Keratinocyte (primary cell): Measurements from ENCODE around the gene IST1. TPM values are rescaled to one million over a fixed set of nuclear protein-coding genes. Genes with fewer than 3 reads are reported as not detected.

Source experiments
- DNase-seq: peaks from one replicate; pipeline ENCODE4 v3.0.0-alpha.2; 2011; ENCODE audit warnings: low read depth, missing footprints, low spot score
- FAIRE-seq: peaks from 2 replicates; lab custom pipeline; 2011; peaks lifted over from hg19 to GRCh38; lab: Jason Lieb, UNC
- H2AFZ ChIP-seq: 2 replicates; pipeline ENCODE4 v1.6.0; 2012; ENCODE audit warnings: low read length, control low read depth, inconsistent platforms; ENCODE audit not compliant: control insufficient read depth
- H3K27ac ChIP-seq: 2 replicates; pipeline ENCODE4 v1.5.1; 2011; ENCODE audit warnings: low read length; ENCODE audit not compliant: control insufficient read depth, insufficient read depth
- H3K27me3 ChIP-seq: 3 replicates; pipeline ENCODE4 v1.6.0; 2011; ENCODE audit warnings: low read length; ENCODE audit not compliant: control insufficient read depth, insufficient read depth; ENCODE audit errors: extremely low read depth
- H3K36me3 ChIP-seq, 2 experiments: 2 replicates in 1 of 2; 3 replicates in 1 of 2; pipeline ENCODE4 v1.5.1; 2011; ENCODE audit warnings: low read length in 2 of 2, mild to moderate bottlenecking in 1 of 2; ENCODE audit not compliant: control insufficient read depth in 2 of 2, insufficient read depth in 2 of 2; ENCODE audit errors: extremely low read depth in 1 of 2
- H3K4me1 ChIP-seq: 3 replicates; pipeline ENCODE4 v1.5.1; 2011; ENCODE audit warnings: low read length; ENCODE audit not compliant: control insufficient read depth, insufficient read depth; ENCODE audit errors: extremely low read depth
- H3K4me2 ChIP-seq: 3 replicates; pipeline ENCODE4 v1.6.0; 2011; ENCODE audit warnings: low read depth, low read length; ENCODE audit not compliant: control insufficient read depth, insufficient read depth; ENCODE audit errors: extremely low read depth
- H3K4me3 ChIP-seq, 3 experiments: fragments of 200-600 bp in 1 of 3; sonication (generic) in 1 of 3; 2 replicates in 2 of 3; 3 replicates in 1 of 3; pipeline ENCODE4 v1.5.1; 2011 to 2016; ENCODE audit warnings: low read length in 3 of 3, mild to moderate bottlenecking in 3 of 3, control low read depth in 2 of 3, inconsistent platforms in 1 of 3, low read depth in 1 of 3, mixed read lengths in 1 of 3, mixed run types in 1 of 3, moderate library complexity in 1 of 3; ENCODE audit not compliant: control insufficient read depth in 2 of 3, insufficient read depth in 2 of 3; ENCODE audit errors: extremely low read depth in 1 of 3
- H3K79me2 ChIP-seq: 2 replicates; pipeline ENCODE4 v1.6.0; 2012; ENCODE audit warnings: low read length; ENCODE audit not compliant: control insufficient read depth, insufficient read depth
- H3K9ac ChIP-seq: 3 replicates; pipeline ENCODE4 v1.6.0; 2011; ENCODE audit warnings: low read length; ENCODE audit not compliant: control insufficient read depth, insufficient read depth; ENCODE audit errors: extremely low read depth
- H3K9me1 ChIP-seq: 3 replicates; pipeline ENCODE4 v1.6.0; 2011; ENCODE audit warnings: low read length; ENCODE audit not compliant: control insufficient read depth, insufficient read depth; ENCODE audit errors: extremely low read depth
- H3K9me3 ChIP-seq: 2 replicates; pipeline ENCODE4 v1.5.1; 2012; ENCODE audit warnings: low read depth, low read length; ENCODE audit not compliant: control insufficient read depth
- H4K20me1 ChIP-seq: 3 replicates; pipeline ENCODE4 v1.6.0; 2011; ENCODE audit warnings: low read length; ENCODE audit not compliant: control insufficient read depth, insufficient read depth; ENCODE audit errors: extremely low read depth
- CTCF ChIP-seq, 3 experiments: IDR thresholded peaks in 1 of 3; conservative IDR thresholded peaks in 1 of 3; optimal IDR thresholded peaks in 1 of 3; 2 replicates in 2 of 3; 3 replicates in 1 of 3; pipeline versions ENCODE3 to v1.5.1; 2011; ENCODE audit warnings: low read length in 3 of 3, mild to moderate bottlenecking in 3 of 3, moderate library complexity in 2 of 3, control low read depth in 1 of 3, inconsistent platforms in 1 of 3; ENCODE audit not compliant: insufficient read depth in 2 of 3; ENCODE audit errors: extremely low read depth in 1 of 3
- EZH2 ChIP-seq: IDR thresholded peaks from one replicate; pipeline ENCODE4 v1.6.1; 2012; ENCODE audit warnings: inconsistent platforms, mild to moderate bottlenecking, low read length, moderate library complexity
- dilution Hi-C: fragments of 300-500 bp; cut with MboI; formaldehyde crosslinking; loops from one replicate; pipeline ENCODE4 v1.7.0; 2020; ENCODE audit warnings: low sequenced_read_pairs; ENCODE audit not compliant: extremely low pct_ligation_motif_present
- polyA plus RNA-seq, 5 experiments: library from polyadenylated mRNA; depleted of rRNA in 3 of 5; stranded (reverse) in 3 of 5; stranded (forward) in 1 of 5; unstranded in 1 of 5; fragments of >200 nt; gene quantifications; 1 replicate in 1 of 5; 2 replicates in 3 of 5; 3 replicates in 1 of 5; pipeline versions ENCODE4 v1.2.1 to v1.2.3, GENCODE V29; 2011 to 2012; ENCODE audit warnings: missing spikeins in 2 of 5, low read depth in 1 of 5, low replicate concordance in 1 of 5

Gene IST1
- polyA plus RNA-seq, 1 donor (not counting 4 experiments of a cell fraction or from before 2014, with no cell fraction given), result 188 TPM

- H3K27ac ChIP-seq, result no peak overlapping the region
- H3K27me3 ChIP-seq, result no peaks in the 10 kb centered on the region
- peaks cover 12% of the 10 kb centered on the region for H4K20me1 ChIP-seq
- no peak overlapping the region for H3K4me3 ChIP-seq
- H2AFZ ChIP-seq, result no peak overlapping the region
- H3K9me3 ChIP-seq, result no peaks in the 10 kb centered on the region
- H3K9ac ChIP-seq, result no peak overlapping the region
- FAIRE-seq (no peak), DNase-seq (no peak)
- peaks cover 7 to 12% of the 10 kb centered on the region in 2 experiments for H3K36me3 ChIP-seq
- H3K9me1 ChIP-seq, result peaks cover 2% of the 10 kb centered on the region
- TF ChIP-seq EZH2 (no peak), CTCF (optimal IDR thresholded peaks at IDR 0.05 in 1 of 3, IDR thresholded peaks at IDR 0.05 in 1 of 3, conservative IDR thresholded peaks at IDR 0.05 in 1 of 3; ENCODE audit: extremely low read depth in 1 of 3, insufficient read depth in 2 of 3, low read length in 3 of 3) (no peak)
- peaks cover 11% of the 10 kb centered on the region for H3K4me1 ChIP-seq
- dilution Hi-C loops, result no loop called here
- H3K79me2 ChIP-seq, result peaks cover 16% of the 10 kb centered on the region
- no peak overlapping the region for H3K4me2 ChIP-seq
These were observed 37.7 kb downstream of the IST1 start for GRCh38 chr16:71933017-71933416.

GRCh38 chr16:71933913-71934695 is 38.8 kb downstream of the IST1 start:
- Histone ChIP-seq H2AFZ (no peak overlapping the region), H3K4me2 (no peak overlapping the region), H3K9ac (no peak overlapping the region), H3K27ac (no peak overlapping the region), H4K20me1 (peaks cover 1% of the 10 kb centered on the region), H3K27me3 (no peaks in the 10 kb centered on the region), H3K4me1 (peaks cover under 1% of the 10 kb centered on the region), H3K79me2 (peaks cover 9% of the 10 kb centered on the region), H3K4me3 (no peak overlapping the region), H3K9me1 (no peaks in the 10 kb centered on the region), H3K36me3 (peaks cover under 1 to 3% of the 10 kb centered on the region in 2 experiments), H3K9me3 (no peaks in the 10 kb centered on the region)
- dilution Hi-C loops, result no loop called here
- DNase-seq (no peak), FAIRE-seq (no peak)
- no peak for TF ChIP-seq EZH2
- no peak for TF ChIP-seq CTCF (optimal IDR thresholded peaks at IDR 0.05 in 1 of 3, IDR thresholded peaks at IDR 0.05 in 1 of 3, conservative IDR thresholded peaks at IDR 0.05 in 1 of 3; ENCODE audit: extremely low read depth in 1 of 3, insufficient read depth in 2 of 3, low read length in 3 of 3)
